ENCODE data around the gene DRD2. TPM values are rescaled to one million over a fixed set of nuclear protein-coding genes. Genes with fewer than 3 reads are reported as not detected.

The DRD2 gene
- total RNA-seq, 1 donor from 2014 or later = 289 TPM

GRCh38 chr11:113373981-113374560, 101.1 kb downstream of the DRD2 start:
- DNase-seq = no peak
- Mint-ChIP-seq H3K36me3 (ENCODE audit: unreplicated experiment) (no peaks in the 10 kb centered on the region), H3K4me3 (ENCODE audit: unreplicated experiment) (no peak overlapping the region), H3K9me3 (ENCODE audit: unreplicated experiment) (peaks cover 2% of the 10 kb centered on the region), H3K27ac (ENCODE audit: unreplicated experiment) (no peak overlapping the region), H3K27me3 (ENCODE audit: unreplicated experiment) (no peaks in the 10 kb centered on the region), H3K4me1 (ENCODE audit: low read depth, unreplicated experiment) (no peaks in the 10 kb centered on the region)
- TF ChIP-seq, protein P1, sequence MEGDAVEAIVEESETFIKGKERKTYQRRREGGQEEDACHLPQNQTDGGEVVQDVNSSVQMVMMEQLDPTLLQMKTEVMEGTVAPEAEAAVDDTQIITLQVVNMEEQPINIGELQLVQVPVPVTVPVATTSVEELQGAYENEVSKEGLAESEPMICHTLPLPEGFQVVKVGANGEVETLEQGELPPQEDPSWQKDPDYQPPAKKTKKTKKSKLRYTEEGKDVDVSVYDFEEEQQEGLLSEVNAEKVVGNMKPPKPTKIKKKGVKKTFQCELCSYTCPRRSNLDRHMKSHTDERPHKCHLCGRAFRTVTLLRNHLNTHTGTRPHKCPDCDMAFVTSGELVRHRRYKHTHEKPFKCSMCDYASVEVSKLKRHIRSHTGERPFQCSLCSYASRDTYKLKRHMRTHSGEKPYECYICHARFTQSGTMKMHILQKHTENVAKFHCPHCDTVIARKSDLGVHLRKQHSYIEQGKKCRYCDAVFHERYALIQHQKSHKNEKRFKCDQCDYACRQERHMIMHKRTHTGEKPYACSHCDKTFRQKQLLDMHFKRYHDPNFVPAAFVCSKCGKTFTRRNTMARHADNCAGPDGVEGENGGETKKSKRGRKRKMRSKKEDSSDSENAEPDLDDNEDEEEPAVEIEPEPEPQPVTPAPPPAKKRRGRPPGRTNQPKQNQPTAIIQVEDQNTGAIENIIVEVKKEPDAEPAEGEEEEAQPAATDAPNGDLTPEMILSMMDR (IDR thresholded peaks at IDR 0.05; ENCODE audit: partially characterized antibody, unreplicated experiment) = no peak

GRCh38 chr11:113373306-113373705, 101.9 kb downstream of the DRD2 start:
- H3K9me3 Mint-ChIP-seq (ENCODE audit: unreplicated experiment) = peaks cover 2% of the 10 kb centered on the region
- DNase-seq = no peak
- no peaks in the 10 kb centered on the region for H3K36me3 Mint-ChIP-seq (ENCODE audit: unreplicated experiment)
- H3K27ac Mint-ChIP-seq (ENCODE audit: unreplicated experiment) = no peak overlapping the region
- no peaks in the 10 kb centered on the region for H3K27me3 Mint-ChIP-seq (ENCODE audit: unreplicated experiment)
- H3K4me3 Mint-ChIP-seq (ENCODE audit: unreplicated experiment) = no peak overlapping the region
- TF ChIP-seq, protein P1 (IDR thresholded peaks at IDR 0.05; ENCODE audit: partially characterized antibody, unreplicated experiment) = no peak
- no peaks in the 10 kb centered on the region for H3K4me1 Mint-ChIP-seq (ENCODE audit: low read depth, unreplicated experiment)

- no peak for DNase-seq
- TF ChIP-seq, protein P1 (IDR thresholded peaks at IDR 0.05; ENCODE audit: partially characterized antibody, unreplicated experiment) = no peak
- no peak overlapping the region for H3K27ac Mint-ChIP-seq (ENCODE audit: unreplicated experiment)
- peaks cover 2% of the 10 kb centered on the region for H3K9me3 Mint-ChIP-seq (ENCODE audit: unreplicated experiment)
- H3K27me3 Mint-ChIP-seq (ENCODE audit: unreplicated experiment) = no peaks in the 10 kb centered on the region
- no peaks in the 10 kb centered on the region for H3K4me1 Mint-ChIP-seq (ENCODE audit: low read depth, unreplicated experiment)
- H3K36me3 Mint-ChIP-seq (ENCODE audit: unreplicated experiment) = no peaks in the 10 kb centered on the region
- no peak overlapping the region for H3K4me3 Mint-ChIP-seq (ENCODE audit: unreplicated experiment)
Measured at GRCh38 chr11:113372309-113372708, 102.9 kb downstream of the DRD2 start.

DNA sequence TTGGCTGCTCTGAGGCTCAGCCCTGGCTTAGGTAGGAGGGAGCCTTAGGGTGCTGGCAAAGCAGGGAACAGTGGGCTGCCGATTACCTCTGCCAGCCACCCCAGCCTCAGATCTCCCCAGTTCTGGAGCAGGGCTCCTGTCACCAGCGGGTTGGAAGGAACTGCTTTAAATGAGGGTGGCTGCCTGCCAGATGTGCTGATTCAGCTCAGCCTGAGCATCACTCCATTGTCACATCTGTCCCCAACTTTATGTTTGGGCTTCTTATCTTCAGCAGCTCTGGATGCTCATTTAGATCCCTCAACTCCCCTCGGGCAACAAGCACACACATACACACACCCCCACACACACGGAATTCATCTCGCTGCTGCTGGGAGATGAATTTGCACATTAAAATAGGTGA, 104.6 kb downstream of the DRD2 start:
- DNase-seq = no peak
- Mint-ChIP-seq H3K9me3 (ENCODE audit: unreplicated experiment) (peaks cover 1% of the 10 kb centered on the region), H3K36me3 (ENCODE audit: unreplicated experiment) (no peaks in the 10 kb centered on the region), H3K27ac (ENCODE audit: unreplicated experiment) (no peak overlapping the region), H3K4me3 (ENCODE audit: unreplicated experiment) (no peak overlapping the region), H3K4me1 (ENCODE audit: low read depth, unreplicated experiment) (no peaks in the 10 kb centered on the region), H3K27me3 (ENCODE audit: unreplicated experiment) (no peaks in the 10 kb centered on the region)
- TF ChIP-seq, protein P1 (IDR thresholded peaks at IDR 0.05; ENCODE audit: partially characterized antibody, unreplicated experiment) = no peak

DNA sequence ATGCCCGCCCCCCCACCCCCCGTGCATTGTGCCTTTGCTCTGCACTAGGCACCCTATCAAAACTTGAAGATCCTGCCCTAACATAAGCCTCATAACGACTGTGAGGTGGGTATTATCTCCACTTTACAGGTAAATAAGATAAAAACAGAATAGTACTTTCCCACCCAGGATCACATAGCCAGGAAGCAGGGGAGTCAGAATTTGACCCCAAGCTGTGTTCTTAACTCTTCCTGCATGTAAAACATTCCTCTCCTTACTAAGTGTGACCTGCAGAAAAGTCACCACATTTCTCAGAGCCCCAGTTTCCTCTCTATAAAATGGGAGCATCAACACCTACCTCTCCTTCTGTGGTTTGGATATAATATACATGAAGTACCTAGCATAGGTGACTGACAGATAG, 105.8 kb downstream of the DRD2 start:
- DNase-seq = no peak
- Mint-ChIP-seq H3K27me3 (ENCODE audit: unreplicated experiment) (no peaks in the 10 kb centered on the region), H3K4me3 (ENCODE audit: unreplicated experiment) (no peak overlapping the region), H3K4me1 (ENCODE audit: low read depth, unreplicated experiment) (no peaks in the 10 kb centered on the region), H3K27ac (ENCODE audit: unreplicated experiment) (no peak overlapping the region), H3K9me3 (ENCODE audit: unreplicated experiment) (peaks cover 1% of the 10 kb centered on the region), H3K36me3 (ENCODE audit: unreplicated experiment) (no peaks in the 10 kb centered on the region)
- TF ChIP-seq, protein P1 (IDR thresholded peaks at IDR 0.05; ENCODE audit: partially characterized antibody, unreplicated experiment) = no peak

Measured in glutamatergic neuron (in vitro differentiated cells).